IPS DF 19.7 (cell line): ENCODE measurements around the gene RBMXL2.

ENCODE experiments used
- DNase-seq: peaks from one replicate; pipeline ENCODE4 v3.0.0-alpha.2; 2013; ENCODE audit warnings: low read depth, low spot score

Gene RBMXL2

GRCh38 chr11:7088921-7089320, at the start of gene RBMXL2:
RBMXL2 (plus strand) TSS chr11:7088998; CDS start chr11:7089121, 123 bp downstream.
- no peak for DNase-seq

DNA sequence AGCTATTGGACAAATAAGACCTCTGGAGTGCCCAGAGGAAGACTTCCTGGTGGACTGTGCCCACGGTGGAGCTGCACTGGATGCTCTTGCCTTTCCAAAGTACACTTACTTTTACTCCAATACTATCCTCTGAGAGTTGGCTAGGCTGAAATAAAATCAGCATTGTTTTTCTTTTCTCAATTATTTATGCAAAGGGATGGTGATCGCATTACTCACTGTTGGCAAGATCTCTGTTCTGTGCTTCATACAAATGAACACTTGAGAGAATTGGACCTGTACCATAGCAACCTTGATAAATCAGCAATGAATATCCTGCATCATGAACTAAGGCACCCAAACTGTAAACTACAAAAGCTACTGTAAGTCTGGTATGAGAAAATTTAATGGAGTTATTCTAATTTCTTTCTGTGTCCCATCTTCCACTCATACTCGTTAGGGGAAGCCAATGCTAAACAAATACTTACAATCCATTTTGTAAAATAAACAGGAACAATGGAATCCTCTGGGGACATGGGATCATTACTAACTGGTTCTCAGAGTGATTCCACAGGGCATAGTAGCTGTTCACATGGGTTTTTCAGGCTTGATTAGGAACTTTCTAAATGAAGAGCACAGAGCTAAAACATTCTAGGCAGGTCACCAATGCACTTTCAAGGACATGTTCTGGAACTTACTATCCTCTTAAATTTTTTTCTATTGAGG, 42.2 kb upstream of the RBMXL2 start:
- no peak for DNase-seq

DNA sequence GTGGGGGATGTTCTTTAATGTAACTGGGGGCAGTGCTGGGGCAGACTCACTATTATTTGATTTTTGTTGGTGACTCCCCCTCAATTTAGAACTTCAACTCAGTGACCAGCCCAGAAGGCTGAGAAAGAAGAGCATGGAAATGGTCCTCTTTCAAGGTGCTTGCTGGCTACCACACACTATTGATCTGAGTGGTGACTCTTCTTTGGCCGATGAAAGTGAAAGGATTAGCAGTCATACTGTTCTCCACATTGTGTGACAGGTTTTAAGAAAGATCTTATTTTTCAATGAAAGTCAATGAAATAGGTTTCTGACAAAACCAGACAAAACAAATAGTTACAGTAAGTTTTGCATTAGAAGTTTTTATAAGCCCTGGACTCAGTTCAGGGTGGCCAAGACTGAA, 38.6 kb upstream of the RBMXL2 start:
- no peak for DNase-seq

DNA sequence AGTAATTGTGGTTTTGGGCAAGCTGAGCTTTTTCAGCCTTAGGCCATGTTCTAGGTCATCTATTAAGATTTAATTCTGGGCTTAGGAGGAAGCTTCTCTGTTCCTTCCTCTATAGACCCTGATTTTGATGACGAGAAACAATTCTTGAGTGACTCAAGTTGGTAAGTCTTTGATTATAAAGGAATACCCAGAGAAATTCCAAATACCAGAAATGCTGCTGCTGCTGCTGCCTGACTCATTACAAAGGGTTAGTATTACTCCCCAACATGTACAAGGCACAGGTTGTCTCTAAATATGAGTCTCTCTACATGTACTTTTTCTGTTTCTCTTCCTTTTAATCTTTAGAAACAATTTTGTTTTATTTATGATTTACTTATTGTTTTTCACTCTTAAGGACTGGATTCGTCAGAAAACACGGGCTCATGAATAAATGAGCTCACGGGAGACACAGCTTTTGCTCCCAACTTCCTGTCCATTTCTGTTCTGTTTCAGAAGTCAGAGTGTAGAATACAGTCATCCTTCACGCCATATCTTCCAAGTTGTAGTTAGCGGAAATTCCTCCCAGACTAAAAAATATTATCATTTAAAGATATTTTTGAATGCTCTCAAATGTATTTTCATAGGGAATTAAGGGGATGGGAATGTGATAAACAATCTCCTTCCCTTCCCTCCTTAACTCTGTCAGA, 31.8 kb upstream of the RBMXL2 start:
- DNase-seq: no peak

- DNase-seq: no peak
Measured at GRCh38 chr11:7057641-7058040, 31.2 kb upstream of the RBMXL2 start.

GRCh38 chr11:7060868-7061267, 27.9 kb upstream of the RBMXL2 start:
- DNase-seq: no peak

DNA sequence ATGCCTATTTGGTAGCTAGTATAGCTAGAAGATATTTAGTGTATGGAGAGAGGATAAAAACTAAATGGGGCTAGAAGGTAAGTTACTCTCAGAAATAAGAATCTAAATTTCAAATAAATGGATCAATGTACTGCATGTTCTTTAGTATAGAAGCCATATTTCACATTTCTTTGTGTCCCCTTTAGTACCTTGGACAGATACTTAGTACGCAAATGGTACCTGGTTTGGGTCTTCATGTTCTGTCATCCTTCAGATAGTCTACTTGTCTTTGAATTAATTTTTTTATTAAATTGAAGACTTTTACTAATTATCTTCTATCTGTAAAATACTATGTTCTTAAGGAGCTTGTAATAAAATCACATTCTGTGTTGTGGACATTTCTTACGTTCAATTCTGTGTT, 26.3 kb upstream of the RBMXL2 start:
- no peak for DNase-seq

DNA sequence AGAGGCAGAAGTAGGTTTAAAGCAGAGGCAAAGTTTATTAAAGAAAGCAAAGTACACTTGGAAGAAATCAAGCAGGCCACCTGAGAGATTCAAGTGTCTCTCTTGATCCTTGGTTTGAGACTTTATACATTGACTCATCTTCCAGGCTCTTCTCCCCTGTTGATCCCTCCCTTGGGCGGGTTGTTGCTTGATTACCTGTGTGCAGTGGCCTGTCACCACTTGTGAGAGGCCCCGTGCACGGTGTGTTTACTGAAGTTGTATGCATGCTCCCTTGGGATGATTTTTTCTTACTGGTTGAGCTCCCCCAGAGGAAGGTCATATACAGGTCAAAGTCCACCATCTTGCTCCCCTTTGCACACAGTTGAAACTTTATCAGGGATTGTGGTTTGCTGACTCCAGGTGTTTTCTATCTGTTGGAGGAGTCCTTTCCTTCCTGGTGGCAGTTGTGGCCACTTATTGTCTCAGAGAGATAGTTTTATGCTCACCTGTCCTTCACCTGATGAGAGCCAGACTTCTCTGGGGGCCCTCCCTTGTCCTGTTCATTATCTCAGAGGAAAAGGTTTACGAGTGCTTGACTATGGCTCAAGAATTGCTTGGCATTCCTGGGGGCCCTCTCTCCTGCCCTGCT, 16.3 kb upstream of the RBMXL2 start:
- DNase-seq: no peak

- no peak for DNase-seq
Measured at GRCh38 chr11:7077101-7077500, 11.7 kb upstream of the RBMXL2 start.

DNA sequence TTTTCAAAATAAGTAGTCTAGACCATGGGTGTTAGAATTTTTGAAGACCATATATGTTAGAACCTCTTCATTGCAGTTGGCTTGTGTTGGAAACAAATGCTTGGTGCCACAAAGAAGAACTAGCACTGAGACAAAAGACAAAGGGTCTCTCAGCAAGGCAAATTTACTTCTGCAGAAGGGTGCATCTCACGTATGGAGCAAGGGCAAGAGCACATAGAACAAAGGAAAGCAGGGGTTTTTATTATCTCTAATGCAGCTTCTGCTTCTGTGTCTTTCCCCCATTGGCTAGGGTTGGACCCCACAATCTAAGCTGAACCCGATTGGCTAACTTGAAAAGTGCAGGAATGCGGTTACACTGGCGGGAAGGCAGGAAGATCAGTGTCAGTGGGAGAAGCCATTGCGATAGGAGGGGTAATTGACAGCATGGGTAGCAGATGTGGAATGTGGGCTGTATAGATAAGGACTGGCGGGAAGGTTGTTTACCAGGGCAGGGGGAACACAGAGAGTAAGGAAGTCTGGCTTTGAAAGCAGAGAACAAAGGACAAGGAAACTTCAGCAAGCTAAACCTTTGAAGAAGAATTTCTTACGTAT, 9.2 kb upstream of the RBMXL2 start:
- DNase-seq: no peak

- no peak for DNase-seq
Measured at GRCh38 chr11:7080900-7081299, 7.9 kb upstream of the RBMXL2 start.

- no peak for DNase-seq
Measured at GRCh38 chr11:7081441-7081840, 7.4 kb upstream of the RBMXL2 start.

- DNase-seq: no peak
Measured at GRCh38 chr11:7089328-7090251, 792 bp downstream of the RBMXL2 start.

- peak; percentile 17 for DNase-seq
Measured at GRCh38 chr11:7098235-7098832, 9.5 kb downstream of the RBMXL2 start.

- no peak for DNase-seq
Measured at GRCh38 chr11:7115780-7116179, 27.0 kb downstream of the RBMXL2 start.

GRCh38 chr11:7116370-7116769, 27.6 kb downstream of the RBMXL2 start:
- no peak for DNase-seq

DNA sequence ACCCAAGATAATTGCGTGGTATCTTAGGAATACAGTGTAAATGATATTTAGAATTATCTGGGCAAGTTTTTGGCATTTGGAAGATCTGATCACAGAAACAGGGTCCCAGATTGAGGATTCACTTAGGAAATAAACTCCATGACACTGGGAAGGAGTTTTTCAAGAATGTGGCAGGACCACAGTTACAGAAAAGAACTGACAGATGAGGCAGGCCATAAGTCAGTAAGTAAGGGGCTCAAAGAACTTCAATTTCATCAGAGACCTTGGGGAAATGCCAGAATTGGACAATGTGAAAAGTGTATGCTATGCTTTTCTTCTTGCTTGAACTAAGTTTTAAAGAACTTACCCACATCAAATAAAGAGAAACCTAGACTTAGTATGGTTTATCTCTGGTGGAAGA, 49.3 kb downstream of the RBMXL2 start:
- DNase-seq: no peak
